PC-9 (cell line): ENCODE data around the gene CLPSL2. TPM values are rescaled to one million over a fixed set of nuclear protein-coding genes. Genes with fewer than 3 reads are reported as not detected.

Experiments
- BruUV-seq: library from RNA; stranded (reverse); fragments of 400-500 nt; replicated peaks from 2 replicates; lab custom pipeline; 2021; lab: Mats Ljungman, UMichigan
- CTCF ChIA-PET: fragments of 300-600 bp; sonication (Branson Sonifier 250); formaldehyde crosslinking; loops from one replicate; lab custom pipeline; 2022; ENCODE audit warnings: antibody characterized with exemption; lab: Charles Lee
- POLR2A ChIA-PET: fragments of 300-600 bp; sonication (Branson Sonifier 250); formaldehyde crosslinking; loops from one replicate; lab custom pipeline; 2022; ENCODE audit warnings: antibody characterized with exemption; ENCODE audit not compliant: unreplicated experiment; lab: Charles Lee
- DNase-seq, 2 experiments: peaks; one replicate each; pipeline versions ENCODE4 v3.0.0 to v3.0.0-alpha.2; 2015 to 2022; ENCODE audit warnings: mixed read lengths in 1 of 2
- H2AFZ ChIP-seq: fragments of 200-600 bp; sonication (generic); 2 replicates; pipeline ENCODE4 v1.8.1; 2017; ENCODE audit warnings: antibody characterized with exemption
- H3F3A ChIP-seq: fragments of 200-600 bp; sonication (generic); 2 replicates; pipeline ENCODE4 v1.8.1; 2017; ENCODE audit warnings: antibody characterized with exemption, mild to moderate bottlenecking, low read depth; ENCODE audit not compliant: insufficient read depth
- H3K27ac ChIP-seq: fragments of 200-600 bp; sonication (generic); 2 replicates; pipeline ENCODE4 v1.6.1; 2016; ENCODE audit warnings: mixed run types
- H3K27me3 ChIP-seq: fragments of 200-600 bp; sonication (generic); 2 replicates; pipeline ENCODE4 v1.6.1; 2016; ENCODE audit warnings: low read depth, mixed run types; ENCODE audit not compliant: insufficient read depth
- H3K36me3 ChIP-seq: fragments of 200-600 bp; sonication (generic); 2 replicates; pipeline ENCODE4 v1.6.1; 2016; ENCODE audit warnings: low read depth, mixed run types
- H3K4me1 ChIP-seq: fragments of 200-600 bp; sonication (generic); replicated peaks from 2 replicates; pipeline ENCODE4 v1.6.1; 2016; ENCODE audit warnings: mixed run types; ENCODE audit not compliant: insufficient read depth
- H3K4me2 ChIP-seq: fragments of 200-600 bp; sonication (generic); 2 replicates; pipeline ENCODE4 v1.6.1; 2017; ENCODE audit warnings: mixed run types
- H3K4me3 ChIP-seq: fragments of 200-600 bp; sonication (generic); 2 replicates; pipeline ENCODE4 v1.6.1; 2016; ENCODE audit warnings: mixed run types
- H3K79me2 ChIP-seq: fragments of 200-600 bp; sonication (generic); 2 replicates; pipeline ENCODE4 v1.6.1; 2017; ENCODE audit warnings: low read depth, mixed run types
- H3K9me2 ChIP-seq: fragments of 200-600 bp; sonication (generic); 2 replicates; pipeline ENCODE4 v1.8.1; 2017; ENCODE audit warnings: mild to moderate bottlenecking; ENCODE audit not compliant: insufficient read depth
- H3K9me3 ChIP-seq: fragments of 200-600 bp; sonication (generic); 2 replicates; pipeline ENCODE4 v1.8.1; 2016; ENCODE audit warnings: low read depth; ENCODE audit not compliant: insufficient read depth
- H4K20me1 ChIP-seq: fragments of 200-600 bp; sonication (generic); 2 replicates; pipeline ENCODE4 v1.8.1; 2017; ENCODE audit not compliant: insufficient read depth
- EZH2 ChIP-seq: fragments of 200-600 bp; sonication (generic); IDR thresholded peaks from 2 replicates; pipeline ENCODE4 v1.8.0; 2017; ENCODE audit warnings: antibody characterized with exemption, low read depth
- intact Hi-C: fragments of 100-400 bp; cut with micrococcal nuclease; formaldehyde crosslinking; loops from one replicate; pipeline ENCODE4 v1.10.0; 2022; ENCODE audit not compliant: unreplicated experiment
- total RNA-seq: library from RNA; stranded (reverse); gene quantifications from 2 replicates; pipeline ENCODE4 v1.2.3, GENCODE V29; 2021
- TF ChIP-seq, protein P1 (sequence below): fragments of 200-600 bp; sonication (generic); conservative IDR thresholded peaks from 2 replicates; pipeline ENCODE4 v1.6.1; 2017; ENCODE audit warnings: mixed run types, antibody characterized with exemption, mild to moderate bottlenecking, moderate library complexity

Gene CLPSL2
- total RNA-seq, 1 experiment from 2014 or later, result 0.76 TPM

DNA sequence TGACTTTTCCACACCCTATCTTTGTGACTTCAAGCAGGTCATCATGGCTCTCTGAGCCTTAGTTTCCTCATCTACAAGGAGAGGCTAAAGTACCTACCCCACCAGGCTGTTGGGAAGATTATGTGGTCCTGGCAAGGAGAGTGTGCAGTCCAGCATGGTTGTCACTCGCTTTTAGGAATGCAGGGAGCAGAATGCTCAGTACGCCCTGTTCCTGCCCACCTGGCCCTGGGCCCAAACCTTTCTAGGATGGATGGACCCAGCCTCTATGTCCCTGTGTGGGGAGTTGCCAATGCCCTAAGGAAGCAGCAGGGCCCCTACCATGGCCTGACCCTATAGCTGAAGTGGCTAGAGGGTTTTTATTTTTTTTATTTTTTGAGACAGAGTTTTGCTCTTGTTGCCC, 2.0 kb downstream of the CLPSL2 start:
- ChIA-PET CTCF (no interaction called here), POLR2A (no interaction called here)
- no TSS peak for BruUV-seq

DNA sequence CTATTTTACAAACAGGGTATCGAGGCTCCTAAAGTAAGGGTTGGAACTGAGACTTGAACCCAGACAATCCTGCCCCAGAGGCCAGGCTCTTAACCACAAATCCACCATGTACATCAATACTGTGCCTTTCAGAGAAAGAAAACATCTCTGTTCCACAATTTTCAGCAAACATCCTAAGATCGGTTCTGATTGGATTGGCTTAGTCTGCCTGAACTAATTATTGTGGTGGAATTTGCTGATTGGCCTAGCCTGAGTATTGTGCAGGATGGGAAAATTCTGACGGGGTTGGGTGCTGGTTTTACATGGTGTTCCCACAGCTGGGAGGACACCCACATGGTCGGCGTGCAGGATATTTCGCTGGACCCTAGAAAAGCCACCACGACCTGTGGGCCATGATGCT, 4.3 kb downstream of the CLPSL2 start, which contains the start of gene CLPSL1:
CLPSL1 (plus strand) TSS at position 301 of the 400 bp plus-strand sequence; CDS start at position 393, 92 bp downstream.
- intact Hi-C loops, result no loop called here
- Histone ChIP-seq H3F3A (peaks cover 11% of the 10 kb centered on the region; the same call in 1 of the 2 replicates), H3K79me2 (no peaks in the 10 kb centered on the region), H3K36me3 (no peaks in the 10 kb centered on the region), H3K4me2 (peak within 1 kb of the TSS; percentile 30), H3K27ac (no peak within 1 kb of the TSS), H3K4me1 (peaks cover 45% of the 10 kb centered on the region), H3K4me3 (no peak within 1 kb of the TSS), H3K27me3 (no peaks in the 10 kb centered on the region), H4K20me1 (no peaks in the 10 kb centered on the region), H3K9me2 (no peaks in the 10 kb centered on the region), H2AFZ (no peak within 1 kb of the TSS), H3K9me3 (no peaks in the 10 kb centered on the region)
- no TSS peak for BruUV-seq
- no peak for DNase-seq
- POLR2A ChIA-PET, result no interaction called here
- CTCF ChIA-PET, result no interaction called here
- TF ChIP-seq, protein P1, sequence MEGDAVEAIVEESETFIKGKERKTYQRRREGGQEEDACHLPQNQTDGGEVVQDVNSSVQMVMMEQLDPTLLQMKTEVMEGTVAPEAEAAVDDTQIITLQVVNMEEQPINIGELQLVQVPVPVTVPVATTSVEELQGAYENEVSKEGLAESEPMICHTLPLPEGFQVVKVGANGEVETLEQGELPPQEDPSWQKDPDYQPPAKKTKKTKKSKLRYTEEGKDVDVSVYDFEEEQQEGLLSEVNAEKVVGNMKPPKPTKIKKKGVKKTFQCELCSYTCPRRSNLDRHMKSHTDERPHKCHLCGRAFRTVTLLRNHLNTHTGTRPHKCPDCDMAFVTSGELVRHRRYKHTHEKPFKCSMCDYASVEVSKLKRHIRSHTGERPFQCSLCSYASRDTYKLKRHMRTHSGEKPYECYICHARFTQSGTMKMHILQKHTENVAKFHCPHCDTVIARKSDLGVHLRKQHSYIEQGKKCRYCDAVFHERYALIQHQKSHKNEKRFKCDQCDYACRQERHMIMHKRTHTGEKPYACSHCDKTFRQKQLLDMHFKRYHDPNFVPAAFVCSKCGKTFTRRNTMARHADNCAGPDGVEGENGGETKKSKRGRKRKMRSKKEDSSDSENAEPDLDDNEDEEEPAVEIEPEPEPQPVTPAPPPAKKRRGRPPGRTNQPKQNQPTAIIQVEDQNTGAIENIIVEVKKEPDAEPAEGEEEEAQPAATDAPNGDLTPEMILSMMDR, result no peak

More for the DNA sequence above, 2.0 kb downstream of the CLPSL2 start:
- intact Hi-C loops, result no loop called here
- H3K9me2 ChIP-seq, result no peaks in the 10 kb centered on the region
- TF ChIP-seq, protein P1, result no peak
- TF ChIP-seq EZH2, result no peak
- no peaks in the 10 kb centered on the region for H4K20me1 ChIP-seq
- H2AFZ ChIP-seq, result no peak overlapping the region
- peaks cover 37% of the 10 kb centered on the region for H3K4me1 ChIP-seq
- peaks cover 16% of the 10 kb centered on the region; the same call in 1 of the 2 replicates for H3F3A ChIP-seq
- H3K79me2 ChIP-seq, result no peaks in the 10 kb centered on the region
- no peak overlapping the region for H3K4me2 ChIP-seq
- no peak for DNase-seq
- H3K9me3 ChIP-seq, result no peaks in the 10 kb centered on the region
- H3K27me3 ChIP-seq, result no peaks in the 10 kb centered on the region
- H3K36me3 ChIP-seq, result no peaks in the 10 kb centered on the region
- no peak overlapping the region for H3K4me3 ChIP-seq
- no peak overlapping the region for H3K27ac ChIP-seq

DNA sequence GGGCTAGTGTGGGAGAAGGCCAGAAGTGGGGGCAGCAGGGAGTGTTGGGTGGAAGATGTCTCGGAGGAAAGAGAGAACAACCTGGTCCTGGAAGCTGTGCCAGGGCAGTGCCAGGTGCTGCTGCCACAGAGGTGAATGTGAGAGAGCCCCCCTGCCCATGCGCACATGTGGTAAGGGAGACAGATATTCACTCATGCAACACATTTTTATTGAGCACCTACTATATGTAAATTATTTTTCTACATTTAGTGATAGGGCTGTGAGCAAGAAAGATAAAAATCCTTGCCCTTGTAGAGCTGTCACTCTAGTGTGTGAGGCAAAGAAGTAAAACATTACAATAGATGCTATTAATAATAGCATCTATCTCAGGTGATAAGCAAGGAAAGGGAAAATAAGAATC, 4.9 kb downstream of the CLPSL2 start:
- POLR2A ChIA-PET, result no interaction called here
- intact Hi-C loops, result no loop called here
- H3K4me2 ChIP-seq, result peak overlapping the region; percentile 30; the same call in 1 of the 2 replicates
- H3F3A ChIP-seq, result peaks cover 11% of the 10 kb centered on the region; the same call in 1 of the 2 replicates
- no peaks in the 10 kb centered on the region for H3K9me3 ChIP-seq
- H3K4me3 ChIP-seq, result no peak overlapping the region
- CTCF ChIA-PET, result interaction anchor here (1.1 kb wide), 1 partner anchor 24 kb away, joined by 7 read pairs; no protein-coding TSS in a partner anchor
- TF ChIP-seq EZH2, result no peak
- TF ChIP-seq, protein P1, result no peak
- no peaks in the 10 kb centered on the region for H3K27me3 ChIP-seq
- H3K4me1 ChIP-seq, result peaks cover 45% of the 10 kb centered on the region
- no peak overlapping the region for H3K27ac ChIP-seq
- H2AFZ ChIP-seq, result no peak overlapping the region
- no TSS peak for BruUV-seq
- H4K20me1 ChIP-seq, result no peaks in the 10 kb centered on the region
- no peaks in the 10 kb centered on the region for H3K79me2 ChIP-seq
- no peaks in the 10 kb centered on the region for H3K9me2 ChIP-seq
- no peaks in the 10 kb centered on the region for H3K36me3 ChIP-seq
- no peak for DNase-seq
